Left ventricle myocardium superior (tissue), 1 donor: ENCODE results near the gene EVI2A. TPM values are rescaled to one million over a fixed set of nuclear protein-coding genes. Genes with fewer than 3 reads are reported as not detected.
"Not testable (repeated sequence)": the region's sequence is repeated elsewhere in the genome, so short reads cannot be mapped to it uniquely, and the experiment has no call there.

Experiments
- ATAC-seq: fragments of 200-7000 bp; cut with Tn5 transposase; one replicate; pipeline ENCODE4 v1.9.1; 2020; ENCODE audit warnings: mild to moderate bottlenecking, moderate library complexity
- DNase-seq: peaks from one replicate; pipeline ENCODE4 v3.0.0-alpha.2; 2020
- intact Hi-C: fragments of 100-400 bp; cut with micrococcal nuclease; formaldehyde crosslinking; loops from one replicate; pipeline ENCODE4 v1.11.0; 2022
- total RNA-seq: library from RNA; stranded (reverse); fragmentation: NEBNext Ultra II Directional; extraction: Animal tissue kit (Norgen Biotek cat#: 25700); gene quantifications from one replicate; pipeline ENCODE4 v1.2.1, GENCODE V29; 2021
- donor health status: DM: no; HTN: yes; CAD: no; lungs with severe emphysema.

Gene EVI2A
- total RNA-seq, 1 donor from 2014 or later = 2.9 TPM

- DNase-seq (no peak), ATAC-seq (no peak)
- intact Hi-C loops = no loop called here
Measured at GRCh38 chr17:31314782-31315100, 6.7 kb downstream of the EVI2A start.

DNA sequence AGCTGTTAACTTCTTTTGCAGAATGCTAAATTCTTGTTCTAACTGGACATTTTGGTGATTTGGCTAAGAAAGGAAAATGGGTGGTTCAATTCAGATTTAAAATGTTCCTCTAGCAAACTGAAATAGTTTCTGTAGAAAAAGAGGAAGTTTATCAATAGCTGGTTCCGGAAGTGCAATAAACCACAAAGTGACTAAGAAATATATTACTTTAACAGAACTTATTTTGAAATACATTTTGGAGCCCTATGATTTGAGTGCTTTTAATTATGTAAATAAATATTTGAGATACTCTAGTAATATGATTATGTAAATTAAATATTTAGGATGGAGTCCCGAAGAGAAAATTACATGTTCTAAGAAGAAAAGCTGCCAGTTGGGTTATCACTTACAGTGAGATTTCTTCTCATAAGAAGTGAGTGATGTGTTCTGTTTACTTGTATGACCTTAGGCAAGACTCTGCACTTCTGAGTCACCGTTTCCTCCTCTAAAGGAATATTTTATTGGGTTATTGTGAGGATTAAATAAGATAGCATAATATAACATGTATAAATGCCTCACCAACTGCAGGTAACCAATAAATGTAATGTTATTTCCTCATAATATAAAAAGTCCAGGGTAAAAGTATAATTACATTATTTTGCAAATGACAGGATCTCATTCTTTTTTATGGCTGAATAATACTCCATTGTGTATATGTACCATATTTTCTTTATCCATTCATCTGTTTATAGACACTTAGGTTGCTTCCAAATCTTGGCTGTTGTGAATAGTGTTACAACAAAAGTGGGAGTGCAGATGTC, 7.2 kb downstream of the EVI2A start, which contains the start of gene EVI2B:
Gene EVI2B, minus strand, starts transcription at position 73 of the 800 bp plus-strand sequence. CDS start 8,445 bp downstream, outside the sequence.
- DNase-seq (no peak), ATAC-seq (no peak)
- intact Hi-C loops = no loop called here

DNA sequence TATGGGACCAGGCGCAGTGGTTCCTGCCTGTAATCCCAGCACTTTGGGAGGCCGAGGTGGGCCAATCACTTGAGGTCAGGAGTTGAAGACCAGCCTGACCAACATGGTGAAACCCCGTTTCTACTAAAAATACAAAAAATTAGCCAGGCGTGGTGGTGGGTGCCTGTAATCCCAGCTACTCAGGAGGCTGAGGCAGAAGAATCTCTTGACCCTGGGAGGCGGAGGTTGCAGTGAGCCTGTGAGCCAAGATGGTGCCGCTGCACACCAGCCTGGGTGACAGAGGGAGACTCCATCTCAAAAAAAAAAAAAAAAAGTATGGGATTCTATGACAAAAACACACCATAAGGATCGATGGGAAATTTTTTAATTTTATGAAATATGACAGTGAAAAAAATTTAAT, 9.2 kb downstream of the EVI2A start:
- ATAC-seq, DNase-seq, intact Hi-C loops: not testable (repeated sequence)

DNA sequence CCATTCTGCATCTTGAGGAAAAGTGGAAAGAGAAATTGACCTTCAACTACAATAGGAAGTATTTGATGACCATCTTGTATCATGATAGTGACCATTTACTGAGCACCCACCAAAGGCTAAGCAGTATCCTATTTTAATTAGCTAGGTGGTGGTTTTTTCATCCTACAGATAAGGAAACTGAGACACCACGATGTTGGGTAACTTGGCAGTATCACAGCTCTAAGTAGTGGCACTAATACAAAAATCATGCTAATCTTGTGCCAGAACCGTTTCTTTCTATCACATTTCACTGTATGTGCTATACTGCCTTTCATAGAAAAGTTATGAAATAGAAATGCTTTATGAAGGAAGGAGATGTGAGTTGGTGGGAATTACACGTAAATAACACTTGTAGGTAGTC, 9.9 kb downstream of the EVI2A start:
- DNase-seq (no peak), ATAC-seq (no peak)
- intact Hi-C loops = no loop called here

DNA sequence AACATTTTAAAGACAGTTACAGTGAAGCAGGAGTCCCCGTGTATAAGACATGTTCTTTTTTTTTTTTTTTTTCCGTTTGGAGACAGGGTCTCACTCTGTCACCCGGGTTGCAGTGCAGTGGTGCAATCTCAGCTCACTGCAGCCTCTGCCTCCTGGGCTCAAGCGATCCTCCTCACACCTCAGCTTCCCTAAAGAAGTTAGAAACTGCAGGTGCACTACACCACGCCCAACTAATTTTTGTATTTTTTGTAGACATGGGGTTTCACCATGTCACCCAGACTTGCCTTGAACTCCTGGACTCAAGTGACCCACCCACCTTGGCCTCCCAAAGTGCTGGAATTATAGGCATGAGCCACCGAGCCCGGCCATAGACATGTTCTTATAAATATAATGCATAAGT, 10.5 kb downstream of the EVI2A start:
- no peak for DNase-seq
- ATAC-seq = no peak

GRCh38 chr17:31310260-31310659, 11.2 kb downstream of the EVI2A start:
- peak; percentile 28 for ATAC-seq
- intact Hi-C loops = no loop called here
- DNase-seq = no peak

More for the DNA sequence above, 10.5 kb downstream of the EVI2A start:
- intact Hi-C loops = no loop called here

DNA sequence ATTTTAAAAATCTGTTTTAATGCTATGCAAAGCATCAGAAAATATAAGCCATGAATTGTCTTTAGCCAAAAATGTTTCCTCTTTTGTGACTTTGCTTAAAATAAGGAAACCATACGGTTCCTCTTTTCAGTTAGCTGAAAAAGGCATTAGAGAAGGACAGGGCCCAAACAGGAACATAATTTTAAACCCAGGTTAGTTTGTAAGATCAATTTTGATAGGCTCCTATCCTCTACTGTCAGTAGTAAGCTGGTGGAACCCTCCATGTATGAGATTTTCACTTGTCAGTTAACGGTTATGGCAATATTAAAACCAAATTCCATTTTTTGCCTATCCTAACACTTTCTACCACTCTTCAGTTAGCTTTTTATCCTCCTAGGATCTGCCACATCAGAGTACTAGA, 11.9 kb downstream of the EVI2A start:
- ATAC-seq (peak; percentile 54), DNase-seq (no peak)
- intact Hi-C loops = no loop called here

- ATAC-seq (peak; percentile 32), DNase-seq (no peak)
- intact Hi-C loops = no loop called here
Measured at GRCh38 chr17:31308372-31309334, 12.8 kb downstream of the EVI2A start.

DNA sequence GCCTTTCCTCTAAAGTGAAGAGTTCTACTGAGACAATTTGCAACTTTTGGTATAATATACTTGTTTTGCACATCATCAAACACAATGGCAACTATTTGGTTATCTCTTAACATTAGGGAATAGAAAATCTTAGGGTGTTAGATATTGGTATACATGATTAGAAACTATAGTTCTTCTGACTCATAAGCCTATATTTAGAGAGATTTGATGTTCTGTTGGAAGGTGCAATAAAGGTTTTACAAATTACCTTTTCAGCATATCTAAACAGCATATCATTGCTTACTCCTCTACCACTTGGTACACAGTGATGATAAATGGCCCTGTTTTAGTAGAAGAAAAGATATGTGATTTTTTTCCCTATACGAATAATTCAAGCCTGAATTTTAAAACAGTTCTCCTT, 13.8 kb downstream of the EVI2A start:
- no peak for ATAC-seq
- intact Hi-C loops = no loop called here

GRCh38 chr17:31299624-31300023, 21.8 kb downstream of the EVI2A start:
- no peak for ATAC-seq
- intact Hi-C loops = no loop called here
- no peak for DNase-seq

More for the DNA sequence above, 13.8 kb downstream of the EVI2A start:
- no peak for DNase-seq

- ATAC-seq = no peak
- intact Hi-C loops = no loop called here
Measured at GRCh38 chr17:31297090-31297489, 24.3 kb downstream of the EVI2A start, which contains the start of gene OMG. OMG (minus strand) TSS chr17:31297239; CDS start chr17:31296331, 908 bp downstream.

DNA sequence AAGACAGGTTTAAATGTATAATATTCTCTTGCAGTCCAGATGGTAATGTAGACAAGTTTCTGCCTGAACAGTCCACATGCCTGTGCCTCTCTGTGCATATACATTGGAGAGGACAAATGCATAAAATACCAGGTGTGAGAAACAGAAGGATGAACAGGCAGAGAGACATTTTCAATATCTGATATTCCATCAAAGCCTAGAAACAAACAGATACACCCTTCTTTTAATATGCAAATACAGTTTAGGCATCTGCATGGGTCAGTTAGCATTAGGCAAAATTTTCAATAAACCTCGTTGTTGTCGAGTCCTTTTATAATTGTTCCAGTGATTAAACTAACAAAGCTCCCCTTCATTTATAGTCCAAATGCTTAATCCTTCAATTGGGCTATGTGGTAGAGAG, 25.3 kb downstream of the EVI2A start:
- intact Hi-C loops = no loop called here
- no peak for ATAC-seq
- DNase-seq = no peak

More at GRCh38 chr17:31297090-31297489, 24.3 kb downstream of the EVI2A start, which contains the start of gene OMG:
- no peak for DNase-seq

- intact Hi-C loops = no loop called here
- no peak for DNase-seq
- no peak for ATAC-seq
Measured at GRCh38 chr17:31295489-31295871, 25.9 kb downstream of the EVI2A start.

GRCh38 chr17:31294820-31295488, 26.5 kb downstream of the EVI2A start:
- intact Hi-C loops = no loop called here
- ATAC-seq = no peak
- DNase-seq = no peak

DNA sequence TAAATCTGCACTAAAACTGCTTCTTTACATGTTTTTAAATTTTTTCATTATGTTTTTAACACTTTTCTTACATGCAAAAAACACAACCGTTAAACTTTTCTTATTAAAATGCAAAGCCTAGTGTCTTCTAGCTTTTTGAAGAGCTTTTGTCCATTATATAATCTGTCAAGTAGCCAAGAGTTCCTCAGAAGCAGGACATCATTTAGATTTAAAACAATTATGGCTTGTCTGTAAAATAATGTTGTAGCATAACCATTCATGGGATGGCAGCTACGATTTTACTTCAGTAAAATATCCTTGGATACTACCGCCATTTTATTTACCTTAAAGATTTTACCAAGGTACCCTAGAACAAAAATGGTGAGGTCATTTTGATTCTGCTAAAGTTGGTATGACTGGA, 27.2 kb downstream of the EVI2A start:
- intact Hi-C loops = no loop called here
- no peak for ATAC-seq
- DNase-seq = no peak

GRCh38 chr17:31293581-31293980, 27.8 kb downstream of the EVI2A start:
- intact Hi-C loops = no loop called here
- no peak for ATAC-seq
- DNase-seq = no peak

DNA sequence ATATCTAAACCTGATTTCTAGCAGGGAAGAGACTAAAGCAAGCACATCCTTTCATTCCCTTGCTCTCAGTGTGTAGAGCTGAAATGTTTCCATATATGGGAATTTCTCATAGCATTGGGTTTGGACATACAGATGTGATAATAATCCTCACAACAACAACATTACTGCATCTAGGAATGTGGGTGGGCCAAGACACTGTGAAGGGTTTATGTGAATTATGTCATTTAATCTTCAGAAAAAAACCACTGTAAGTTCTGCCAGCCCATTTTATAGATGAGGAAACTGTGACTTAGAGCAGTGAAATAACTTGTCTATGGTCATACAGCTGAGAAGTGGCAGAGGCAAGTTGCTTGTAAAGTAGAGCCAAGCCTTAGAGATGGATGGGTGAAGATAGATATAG, 29.6 kb downstream of the EVI2A start:
- DNase-seq (no peak), ATAC-seq (no peak)
- intact Hi-C loops = no loop called here

DNA sequence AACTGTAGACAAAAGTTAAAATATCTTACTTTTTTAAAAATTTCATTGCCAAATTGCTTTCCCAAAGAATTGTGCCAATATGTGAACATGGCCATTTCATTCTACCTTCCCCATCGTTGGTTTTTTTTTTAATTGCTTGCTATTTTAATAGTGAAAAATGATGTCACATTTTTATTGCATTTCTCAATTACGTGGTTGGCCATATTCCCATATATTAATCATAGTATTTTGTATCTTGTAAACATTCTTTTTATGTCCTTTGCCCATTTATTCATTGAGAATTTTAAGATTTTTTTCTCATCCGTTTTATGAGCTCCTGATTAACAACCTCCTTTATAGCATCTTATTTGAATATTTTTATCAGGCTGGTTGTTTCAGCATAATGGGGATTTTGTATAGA, 31.6 kb downstream of the EVI2A start:
- intact Hi-C loops = no loop called here
- ATAC-seq = no peak
- DNase-seq = no peak

- DNase-seq, ATAC-seq, intact Hi-C loops: not testable (repeated sequence)
Measured at GRCh38 chr17:31287932-31288331, 33.5 kb downstream of the EVI2A start.
